ENCODE data around the gene MAPKBP1. TPM values are rescaled to one million over a fixed set of nuclear protein-coding genes. Genes with fewer than 3 reads are reported as not detected.

Gene MAPKBP1
- total and polyA plus RNA-seq, 2 of the 13 experiments (the other 11 are each of a cell fraction or from before 2014, with no cell fraction given): 3.0 to 7.3 TPM

- TF ChIP-seq ZC3H4 (CRISPR knock-in tag; IDR thresholded peaks at IDR 0.05; ENCODE audit: borderline replicate concordance) (no peak), ZNF724P (CRISPR knock-in tag; IDR thresholded peaks at IDR 0.05; ENCODE audit: borderline replicate concordance) (no peak), ZFY (CRISPR knock-in tag; IDR thresholded peaks at IDR 0.05) (peak; percentile 75), ZFP90 (CRISPR knock-in tag; IDR thresholded peaks at IDR 0.05; ENCODE audit: borderline replicate concordance) (no peak), SRSF1 (optimal IDR thresholded peaks at IDR 0.05; ENCODE audit: low read depth, low read length) (no peak), ZNF296 (CRISPR knock-in tag; conservative IDR thresholded peaks at IDR 0.05) (no peak), MXI1 (IDR thresholded peaks at IDR 0.05; ENCODE audit: borderline replicate concordance, low read depth, low read length) (peak; percentile 10; the same call in 1 of the 3 replicates), MAZ (IDR thresholded peaks at IDR 0.05; ENCODE audit: borderline replicate concordance, low read depth, low read length) (no peak), MAZ (CRISPR knock-in tag; IDR thresholded peaks at IDR 0.05; ENCODE audit: low read depth) (no peak), ZNF230 (CRISPR knock-in tag; IDR thresholded peaks at IDR 0.05) (peak; percentile 66; the same call in 1 of the 2 replicates), FOXJ3 (CRISPR knock-in tag; IDR thresholded peaks at IDR 0.05; ENCODE audit: borderline replicate concordance) (no peak), TCF7 (IDR thresholded peaks at IDR 0.05; ENCODE audit: low read depth) (no peak), NCOR1 (IDR thresholded peaks at IDR 0.05; ENCODE audit: borderline replicate concordance, low read length) (no peak), ZNF367 (CRISPR knock-in tag; IDR thresholded peaks at IDR 0.05; ENCODE audit: borderline replicate concordance) (no peak), PAXIP1 (CRISPR knock-in tag; conservative IDR thresholded peaks at IDR 0.05) (peak; percentile 69), ONECUT2 (CRISPR knock-in tag; IDR thresholded peaks at IDR 0.05) (no peak), CENPX (CRISPR knock-in tag; IDR thresholded peaks at IDR 0.05) (no peak), GABPA (IDR thresholded peaks at IDR 0.05; ENCODE audit: low read depth, low read length) (no peak), GABPA (CRISPR knock-in tag; IDR thresholded peaks at IDR 0.05; ENCODE audit: low read depth) (no peak)
- TF ChIP-seq, protein P1, sequence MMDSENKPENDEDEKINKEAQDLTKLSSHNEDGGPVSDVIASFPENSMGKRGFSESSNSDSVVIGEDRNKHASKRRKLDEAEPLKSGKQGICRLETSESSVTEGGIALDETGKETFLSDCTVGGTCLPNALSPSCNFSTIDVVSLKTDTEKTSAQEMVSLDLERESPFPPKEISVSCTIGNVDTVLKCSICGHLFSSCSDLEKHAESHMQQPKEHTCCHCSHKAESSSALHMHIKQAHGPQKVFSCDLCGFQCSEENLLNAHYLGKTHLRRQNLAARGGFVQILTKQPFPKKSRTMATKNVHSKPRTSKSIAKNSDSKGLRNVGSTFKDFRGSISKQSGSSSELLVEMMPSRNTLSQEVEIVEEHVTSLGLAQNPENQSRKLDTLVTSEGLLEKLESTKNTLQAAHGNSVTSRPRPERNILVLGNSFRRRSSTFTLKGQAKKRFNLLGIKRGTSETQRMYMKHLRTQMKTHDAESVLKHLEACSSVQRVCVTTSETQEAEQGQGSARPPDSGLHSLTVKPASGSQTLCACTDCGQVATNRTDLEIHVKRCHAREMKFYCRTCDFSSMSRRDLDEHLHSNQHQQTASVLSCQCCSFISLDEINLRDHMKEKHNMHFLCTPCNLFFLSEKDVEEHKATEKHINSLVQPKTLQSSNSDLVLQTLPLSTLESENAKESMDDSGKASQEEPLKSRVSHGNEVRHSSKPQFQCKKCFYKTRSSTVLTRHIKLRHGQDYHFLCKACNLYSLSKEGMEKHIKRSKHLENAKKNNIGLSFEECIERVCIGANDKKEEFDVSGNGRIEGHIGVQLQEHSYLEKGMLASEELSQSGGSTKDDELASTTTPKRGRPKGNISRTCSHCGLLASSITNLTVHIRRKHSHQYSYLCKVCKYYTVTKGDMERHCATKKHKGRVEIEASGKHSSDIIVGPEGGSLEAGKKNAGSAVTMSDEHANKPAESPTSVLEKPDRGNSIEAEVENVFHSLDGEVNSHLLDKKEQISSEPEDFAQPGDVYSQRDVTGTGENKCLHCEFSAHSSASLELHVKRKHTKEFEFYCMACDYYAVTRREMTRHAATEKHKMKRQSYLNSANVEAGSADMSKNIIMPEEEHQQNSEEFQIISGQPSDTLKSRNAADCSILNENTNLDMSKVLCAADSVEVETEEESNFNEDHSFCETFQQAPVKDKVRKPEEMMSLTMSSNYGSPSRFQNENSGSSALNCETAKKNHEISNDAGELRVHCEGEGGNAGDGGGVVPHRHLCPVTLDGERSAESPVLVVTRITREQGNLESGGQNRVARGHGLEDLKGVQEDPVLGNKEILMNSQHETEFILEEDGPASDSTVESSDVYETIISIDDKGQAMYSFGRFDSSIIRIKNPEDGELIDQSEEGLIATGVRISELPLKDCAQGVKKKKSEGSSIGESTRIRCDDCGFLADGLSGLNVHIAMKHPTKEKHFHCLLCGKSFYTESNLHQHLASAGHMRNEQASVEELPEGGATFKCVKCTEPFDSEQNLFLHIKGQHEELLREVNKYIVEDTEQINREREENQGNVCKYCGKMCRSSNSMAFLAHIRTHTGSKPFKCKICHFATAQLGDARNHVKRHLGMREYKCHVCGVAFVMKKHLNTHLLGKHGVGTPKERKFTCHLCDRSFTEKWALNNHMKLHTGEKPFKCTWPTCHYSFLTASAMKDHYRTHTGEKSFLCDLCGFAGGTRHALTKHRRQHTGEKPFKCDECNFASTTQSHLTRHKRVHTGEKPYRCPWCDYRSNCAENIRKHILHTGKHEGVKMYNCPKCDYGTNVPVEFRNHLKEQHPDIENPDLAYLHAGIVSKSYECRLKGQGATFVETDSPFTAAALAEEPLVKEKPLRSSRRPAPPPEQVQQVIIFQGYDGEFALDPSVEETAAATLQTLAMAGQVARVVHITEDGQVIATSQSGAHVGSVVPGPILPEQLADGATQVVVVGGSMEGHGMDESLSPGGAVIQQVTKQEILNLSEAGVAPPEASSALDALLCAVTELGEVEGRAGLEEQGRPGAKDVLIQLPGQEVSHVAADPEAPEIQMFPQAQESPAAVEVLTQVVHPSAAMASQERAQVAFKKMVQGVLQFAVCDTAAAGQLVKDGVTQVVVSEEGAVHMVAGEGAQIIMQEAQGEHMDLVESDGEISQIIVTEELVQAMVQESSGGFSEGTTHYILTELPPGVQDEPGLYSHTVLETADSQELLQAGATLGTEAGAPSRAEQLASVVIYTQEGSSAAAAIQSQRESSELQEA (CRISPR knock-in tag; IDR thresholded peaks at IDR 0.05; ENCODE audit: not compliant biosample characterization): no peak
Observed at GRCh38 chr15:41866263-41866703, 92.0 kb downstream of the MAPKBP1 start (continued).
